H1 (cell line): ENCODE results near the gene CNOT6. TPM values are rescaled to one million over a fixed set of nuclear protein-coding genes. Genes with fewer than 3 reads are reported as not detected.
"Not testable (repeated sequence)": the region's sequence is repeated elsewhere in the genome, so short reads cannot be mapped to it uniquely, and the experiment has no call there.

Experiments used
- CTCF ChIA-PET: fragments of 300-600 bp; sonication (Branson Sonifier 250); formaldehyde crosslinking; loops from one replicate; lab custom pipeline; 2021; ENCODE audit not compliant: partially characterized antibody; lab: Charles Lee
- POLR2A ChIA-PET: fragments of 300-600 bp; sonication (Branson Sonifier 250); formaldehyde crosslinking; loops from one replicate; lab custom pipeline; 2021; ENCODE audit warnings: inconsistent platforms; ENCODE audit not compliant: partially characterized antibody; lab: Charles Lee
- DNase-seq, 2 experiments: peaks; one replicate each; pipeline versions ENCODE4 v3.0.0 to v3.0.0-alpha.2; 2010 to 2022; ENCODE audit warnings: low spot score in 2 of 2, low read depth in 1 of 2, mixed read lengths in 1 of 2
- FAIRE-seq: peaks from 2 replicates; lab custom pipeline; 2011; peaks lifted over from hg19 to GRCh38; lab: Jason Lieb, UNC
- H2AFZ ChIP-seq: 2 replicates; pipeline ENCODE4 v1.8.1; 2012; ENCODE audit warnings: low read length, inconsistent platforms
- H2AK5ac ChIP-seq: 2 replicates; pipeline ENCODE4 v1.6.1; 2013; ENCODE audit warnings: low read depth, low read length
- H2BK120ac ChIP-seq: replicated peaks from 2 replicates; pipeline ENCODE3; 2013; ENCODE audit warnings: low read depth, low read length, inconsistent platforms
- H2BK12ac ChIP-seq: 2 replicates; pipeline ENCODE4 v1.6.1; 2013; ENCODE audit warnings: low read depth, low read length
- H2BK15ac ChIP-seq: 2 replicates; pipeline ENCODE4 v1.6.1; 2013; ENCODE audit warnings: low read length
- H2BK20ac ChIP-seq: 2 replicates; pipeline ENCODE4 v1.6.1; 2013; ENCODE audit warnings: low read length
- H2BK5ac ChIP-seq: 2 replicates; pipeline ENCODE4 v1.6.1; 2013; ENCODE audit warnings: low read depth, low read length
- H3K14ac ChIP-seq: 2 replicates; pipeline ENCODE4 v1.6.1; 2013; ENCODE audit warnings: inconsistent platforms; ENCODE audit not compliant: insufficient read length
- H3K18ac ChIP-seq: 2 replicates; pipeline ENCODE4 v1.6.1; 2013; ENCODE audit warnings: low read length; ENCODE audit errors: extremely low read depth
- H3K23ac ChIP-seq: 2 replicates; pipeline ENCODE4 v1.6.1; 2013; ENCODE audit warnings: inconsistent platforms; ENCODE audit not compliant: insufficient read length
- H3K23me2 ChIP-seq: 2 replicates; pipeline ENCODE4 v1.6.1; 2013; ENCODE audit warnings: low read depth, low read length
- H3K27ac ChIP-seq: 2 replicates; pipeline ENCODE4 v1.6.1; 2011; ENCODE audit warnings: low read depth, low read length, inconsistent platforms
- H3K27me3 ChIP-seq, 4 experiments: replicated peaks in 1 of 4; 1 replicate in 1 of 4; 2 replicates in 3 of 4; pipeline versions ENCODE4 v1.6.1 to v1.8.1; 2011 to 2013; ENCODE audit warnings: low read length in 3 of 4, mild to moderate bottlenecking in 3 of 4, inconsistent platforms in 2 of 4, mixed read lengths in 2 of 4, moderate library complexity in 1 of 4; ENCODE audit not compliant: control insufficient read depth in 3 of 4, insufficient read depth in 3 of 4; ENCODE audit errors: extremely low read depth in 1 of 4
- H3K36me3 ChIP-seq, 4 experiments: 2 replicates each; pipeline versions ENCODE4 v1.6.1 to v1.8.1; 2011 to 2013; ENCODE audit warnings: mild to moderate bottlenecking in 4 of 4, low read length in 3 of 4, moderate library complexity in 2 of 4, control low read depth in 1 of 4, inconsistent platforms in 1 of 4; ENCODE audit not compliant: insufficient read depth in 4 of 4, control insufficient read depth in 2 of 4
- H3K4ac ChIP-seq: replicated peaks from 2 replicates; pipeline ENCODE3; 2013; ENCODE audit warnings: low read length, low read depth, mixed read lengths, inconsistent platforms; ENCODE audit not compliant: insufficient read length
- H3K4me1 ChIP-seq, 4 experiments: replicated peaks in 1 of 4; 1 replicate in 1 of 4; 2 replicates in 3 of 4; pipeline versions ENCODE4 v1.6.1 to v1.8.1; 2011 to 2013; ENCODE audit warnings: low read length in 3 of 4, inconsistent platforms in 2 of 4, mixed read lengths in 1 of 4; ENCODE audit not compliant: insufficient read depth in 4 of 4, control insufficient read depth in 3 of 4
- H3K4me2 ChIP-seq, 2 experiments: 2 replicates each; pipeline versions ENCODE4 v1.6.1 to v1.8.1; 2011 to 2013; ENCODE audit warnings: low read depth in 2 of 2, low read length in 2 of 2, control low read depth in 1 of 2, inconsistent platforms in 1 of 2, mild to moderate bottlenecking in 1 of 2; ENCODE audit not compliant: insufficient read depth in 1 of 2
- H3K4me3 ChIP-seq, 4 experiments: fragments of 200-600, 300-600 bp in 1 of 4; sonication (generic), shearing (Covaris generic), sonication (Bioruptor Twin) in 1 of 4; 2 replicates each; pipeline versions ENCODE4 v1.5.1 to v1.8.1; 2011 to 2016; ENCODE audit warnings: low read length in 4 of 4, low read depth in 3 of 4, control low read depth in 2 of 4, inconsistent platforms in 2 of 4, mild to moderate bottlenecking in 2 of 4, mixed read lengths in 1 of 4, moderate library complexity in 1 of 4; ENCODE audit not compliant: insufficient read depth in 2 of 4; ENCODE audit errors: extremely low read depth in 1 of 4
- H3K56ac ChIP-seq: replicated peaks from 2 replicates; pipeline ENCODE3; 2013; ENCODE audit warnings: low read depth, mild to moderate bottlenecking, mixed read lengths, low read length, inconsistent platforms; ENCODE audit not compliant: insufficient read length
- H3K79me1 ChIP-seq: 2 replicates; pipeline ENCODE4 v1.6.1; 2013; ENCODE audit warnings: low read depth, low read length, control low read depth
- H3K79me2 ChIP-seq, 2 experiments: 2 replicates each; pipeline versions ENCODE4 v1.6.1 to v1.8.1; 2012 to 2013; ENCODE audit warnings: low read length in 2 of 2, mild to moderate bottlenecking in 2 of 2, inconsistent platforms in 1 of 2; ENCODE audit not compliant: insufficient read depth in 2 of 2, control insufficient read depth in 1 of 2
- H3K9ac ChIP-seq, 4 experiments: replicated peaks in 1 of 4; 1 replicate in 1 of 4; 2 replicates in 3 of 4; pipeline versions ENCODE4 v1.6.1 to v1.8.1; 2011 to 2013; ENCODE audit warnings: low read depth in 3 of 4, low read length in 3 of 4, control low read depth in 2 of 4, mild to moderate bottlenecking in 2 of 4, moderate library complexity in 2 of 4, inconsistent platforms in 1 of 4; ENCODE audit errors: extremely low read depth in 1 of 4
- H3K9me3 ChIP-seq, 2 experiments: 2 replicates each; pipeline versions ENCODE4 v1.6.1 to v1.8.1; 2012 to 2013; ENCODE audit warnings: mild to moderate bottlenecking in 2 of 2, moderate library complexity in 2 of 2, control low read depth in 1 of 2, inconsistent platforms in 1 of 2, low read depth in 1 of 2, low read length in 1 of 2, mixed read lengths in 1 of 2; ENCODE audit not compliant: insufficient read depth in 2 of 2
- H4K20me1 ChIP-seq, 2 experiments: replicated peaks in 1 of 2; 2 replicates each; pipeline versions ENCODE3 to v1.8.1; 2011 to 2013; ENCODE audit warnings: inconsistent platforms in 2 of 2, low read length in 2 of 2, mild to moderate bottlenecking in 1 of 2; ENCODE audit not compliant: insufficient read depth in 2 of 2, control insufficient read depth in 1 of 2
- H4K5ac ChIP-seq: 2 replicates; pipeline ENCODE4 v1.6.1; 2013; ENCODE audit warnings: low read length, low read depth, mixed read lengths, inconsistent platforms; ENCODE audit not compliant: insufficient read length
- H4K8ac ChIP-seq: 2 replicates; pipeline ENCODE4 v1.8.0; 2013; ENCODE audit warnings: mild to moderate bottlenecking, moderate library complexity, low read length, inconsistent platforms; ENCODE audit not compliant: insufficient read depth; ENCODE audit errors: extremely low read depth
- H4K91ac ChIP-seq: replicated peaks from 2 replicates; pipeline ENCODE3; 2013; ENCODE audit warnings: low read length, mixed read lengths, inconsistent platforms; ENCODE audit not compliant: insufficient read length
- WGBS, 2 experiments: shearing (Covaris generic) in 1 of 2; methylation state at CpG; one replicate each; pipeline versions ENCODE4 v1.1.6 to v1.1.7; 2013 to 2015; ENCODE audit warnings: low lambda C conversion rate in 2 of 2, mixed read lengths in 2 of 2, inconsistent platforms in 1 of 2, low coverage in 1 of 2, missing lambda C conversion rate in 1 of 2; ENCODE audit not compliant: insufficient replicate concordance in 2 of 2, insufficient coverage in 1 of 2, insufficient read length in 1 of 2; ENCODE audit errors: extremely low coverage in 1 of 2, missing lambda C conversion rate in 1 of 2; 5-methylcytosine and 5-hydroxymethylcytosine counted together
- polyA plus RNA-seq, 7 experiments: library from polyadenylated mRNA; depleted of rRNA in 3 of 7; stranded (reverse) in 5 of 7; unstranded in 2 of 7; fragments of >200 nt in 5 of 7; fragments of 200-250 nt in 2 of 7; gene quantifications; 1 replicate in 5 of 7; 2 replicates in 1 of 7; 4 replicates in 1 of 7; pipeline versions ENCODE4 v1.2.1 to v1.2.3, GENCODE V29; 2011 to 2013; ENCODE audit warnings: missing spikeins in 2 of 7, mixed read lengths in 2 of 7
- total RNA-seq: library from RNA; stranded (reverse); fragmentation: NEBNext Ultra II Directional; extraction: Animal tissue kit (Norgen Biotek cat#: 25700); gene quantifications from 2 replicates; pipeline ENCODE4 v1.2.1, GENCODE V29; 2021

Gene CNOT6
- total and polyA plus RNA-seq, 2 of the 8 experiments (the other 6 are each of a cell fraction or from before 2014, with no cell fraction given) = 10.7 to 45.4 TPM

GRCh38 chr5:180531036-180531585 is 36.9 kb downstream of the CNOT6 start:
- H3K4me1 ChIP-seq, H4K5ac ChIP-seq, H2AK5ac ChIP-seq, H3K56ac ChIP-seq, H2BK20ac ChIP-seq, H3K4me2 ChIP-seq, H2BK5ac ChIP-seq, CTCF ChIA-PET, H3K23ac ChIP-seq, FAIRE-seq, H3K14ac ChIP-seq, H3K27ac ChIP-seq, H3K4me3 ChIP-seq, H4K91ac ChIP-seq, H3K9ac ChIP-seq, H2BK15ac ChIP-seq, H3K18ac ChIP-seq, H3K4ac ChIP-seq, H4K8ac ChIP-seq, H3K79me1 ChIP-seq, POLR2A ChIA-PET, DNase-seq, H2BK120ac ChIP-seq, H3K27me3 ChIP-seq, H2AFZ ChIP-seq, H3K23me2 ChIP-seq, H2BK12ac ChIP-seq: not testable (repeated sequence)
- Histone ChIP-seq H4K20me1 (peaks cover 6 to 12% of the 10 kb centered on the region in 2 experiments), H3K9me3 (peaks cover 6 to 15% of the 10 kb centered on the region in 2 experiments; a peak in 1 of 4 replicates), H3K79me2 (peaks cover 17 to 74% of the 10 kb centered on the region in 2 experiments), H3K36me3 (peaks cover 9 to 51% (median 26%) of the 10 kb centered on the region in 4 experiments; a peak in 7 of 8 replicates)
- WGBS, 2 experiments = 100% methylated on average over 23 of the region's 43 CpGs; no CpG with 5 or more reads in 1 of the 2 experiments
